GM11168 (cell line): Measurements from ENCODE around the gene UFM1.
"Not testable (repeated sequence)": the region's sequence is repeated elsewhere in the genome, so short reads cannot be mapped to it uniquely, and the experiment has no call there.

ENCODE experiments used
- in situ Hi-C: fragments of 300-500 bp; cut with MboI; formaldehyde crosslinking; loops from one replicate; pipeline ENCODE4 v1.12.0; 2022; ENCODE audit warnings: low sequenced_read_pairs; ENCODE audit not compliant: unreplicated experiment

Gene UFM1

DNA sequence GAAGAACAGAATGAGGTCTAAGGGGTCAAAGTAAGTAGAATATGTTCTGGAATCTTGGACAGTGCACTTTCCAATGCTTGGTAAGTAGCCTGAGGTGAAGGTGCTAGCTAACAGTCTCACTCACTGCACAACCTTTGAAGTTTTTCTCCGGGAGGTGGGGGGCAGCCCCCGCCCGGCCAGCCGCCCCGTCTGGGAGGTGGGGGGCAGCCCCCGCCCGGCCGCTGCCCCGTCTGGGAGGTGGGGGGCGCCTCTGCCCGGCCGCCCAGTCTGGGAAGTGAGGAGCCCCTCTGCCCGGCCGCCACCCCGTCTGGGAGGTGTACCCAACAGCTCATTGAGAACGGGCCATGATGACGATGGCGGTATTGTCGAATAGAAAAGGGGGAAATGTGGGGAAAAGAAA is 14.1 kb downstream of the UFM1 start:
- in situ Hi-C loops, result not testable (repeated sequence)

DNA sequence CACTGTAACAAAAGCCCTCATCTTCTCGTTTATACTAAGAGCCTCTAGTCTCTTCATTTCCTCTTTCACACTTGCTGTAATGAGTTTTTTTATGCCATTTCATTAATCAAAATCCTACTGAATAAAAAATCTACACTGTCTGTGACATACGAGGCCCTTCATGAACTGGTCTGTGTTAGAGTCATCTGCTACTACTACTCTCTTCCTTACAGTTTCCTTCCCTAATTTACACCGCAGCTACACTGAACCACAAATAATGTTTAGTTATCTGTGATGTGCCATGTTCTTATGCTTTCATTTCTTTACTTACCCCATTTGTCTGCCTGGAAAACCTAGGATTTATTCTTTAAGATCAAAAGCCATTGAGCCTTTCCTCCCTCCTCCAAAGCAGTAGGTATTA is 16.0 kb downstream of the UFM1 start:
- in situ Hi-C loops, result no loop called here

DNA sequence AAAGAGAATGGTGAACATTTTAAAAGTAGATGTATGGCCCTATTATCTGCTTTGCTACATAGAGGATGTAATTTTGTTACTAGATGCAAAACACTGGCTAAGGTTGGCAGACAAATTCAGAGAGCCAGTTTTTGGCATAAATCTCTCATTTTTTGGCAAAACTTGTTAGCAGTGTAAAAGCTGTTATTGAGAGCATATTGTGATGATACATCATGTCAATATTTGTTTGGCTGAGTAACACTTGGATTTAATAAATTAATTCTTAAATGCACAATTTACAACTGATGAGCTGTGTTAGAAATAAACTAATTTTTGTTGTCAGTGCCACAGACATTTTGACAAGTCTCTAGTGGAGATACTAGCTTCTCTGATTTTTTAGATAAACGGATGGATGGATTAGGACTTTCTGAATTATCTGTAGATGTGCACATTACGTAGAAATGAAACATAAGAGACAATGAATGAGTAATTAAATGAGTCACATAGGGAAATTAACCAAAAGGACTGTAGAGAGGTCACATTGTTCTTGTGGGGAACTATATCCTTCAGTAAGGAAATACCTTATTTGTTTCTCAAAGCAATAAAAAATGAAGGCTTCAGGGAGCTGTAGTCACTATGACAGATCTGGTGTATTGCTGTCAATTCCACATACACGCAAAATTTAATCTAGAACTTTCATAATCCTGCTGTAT is 17.4 kb downstream of the UFM1 start:
- in situ Hi-C loops, result no loop called here

DNA sequence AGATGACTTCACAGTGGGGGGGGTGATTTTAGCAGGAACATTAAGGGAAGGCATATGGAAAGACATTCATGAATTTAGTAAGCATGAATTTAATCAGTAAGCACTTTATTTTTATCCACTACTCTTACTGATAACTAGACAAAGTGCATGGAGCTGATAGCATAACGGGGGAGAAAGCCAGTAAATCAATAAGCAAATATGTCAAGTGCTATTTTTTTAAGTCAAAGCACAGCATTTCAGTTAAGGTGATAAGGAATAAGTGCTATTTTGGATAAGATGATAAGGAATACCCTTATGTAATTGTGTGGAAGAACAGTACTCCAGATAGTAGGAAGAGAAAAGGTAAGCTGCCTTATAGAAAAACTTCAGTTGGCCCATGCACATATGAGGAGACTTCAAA is 19.4 kb downstream of the UFM1 start:
- in situ Hi-C loops, result no loop called here

DNA sequence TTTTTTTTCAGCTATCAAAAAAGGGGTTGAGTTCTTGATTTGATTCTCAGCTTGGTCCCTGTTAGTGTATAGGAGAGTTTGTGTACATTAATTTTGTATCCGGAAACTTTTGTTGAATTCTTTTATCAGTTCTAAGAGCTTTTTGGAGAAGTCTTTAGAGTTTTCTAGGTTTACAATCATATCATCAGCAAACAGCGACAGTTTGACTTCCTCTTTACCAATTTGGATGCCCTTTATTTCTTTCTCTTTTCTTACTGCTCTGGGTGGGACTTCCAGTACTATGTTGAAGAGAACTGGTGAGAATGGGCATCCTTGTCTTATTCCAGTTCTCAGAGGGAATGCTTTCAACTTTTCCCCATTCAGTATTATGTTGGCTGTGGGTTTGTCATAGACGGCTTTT is 20.4 kb downstream of the UFM1 start:
- in situ Hi-C loops, result not testable (repeated sequence)

DNA sequence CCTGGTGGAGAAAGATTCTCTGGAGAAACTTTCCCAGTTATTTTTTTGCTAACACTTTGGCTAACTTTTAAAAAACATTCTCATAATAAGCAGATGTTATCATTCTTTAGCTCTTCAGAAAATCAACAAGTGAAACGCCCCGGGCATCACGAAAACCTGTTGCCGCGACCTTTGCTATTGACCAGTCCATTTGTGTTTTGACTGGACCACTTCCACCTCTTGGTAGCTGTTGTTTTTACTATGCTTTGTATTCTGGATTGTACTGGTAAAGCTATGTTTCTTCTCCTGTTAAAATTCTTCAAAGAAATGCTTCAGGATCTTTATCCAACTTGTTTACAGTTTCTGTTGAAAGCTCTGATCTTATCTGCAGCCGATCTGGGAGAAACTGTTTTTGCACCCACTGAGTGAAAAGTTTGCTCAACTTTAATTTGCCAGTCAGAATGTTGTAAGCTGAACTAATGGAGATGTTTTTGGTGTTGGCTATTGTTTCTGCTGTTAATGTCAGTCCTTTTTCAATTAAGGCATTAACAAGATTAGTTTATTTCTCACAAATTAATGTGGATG is 23.3 kb downstream of the UFM1 start:
- in situ Hi-C loops, result no loop called here

DNA sequence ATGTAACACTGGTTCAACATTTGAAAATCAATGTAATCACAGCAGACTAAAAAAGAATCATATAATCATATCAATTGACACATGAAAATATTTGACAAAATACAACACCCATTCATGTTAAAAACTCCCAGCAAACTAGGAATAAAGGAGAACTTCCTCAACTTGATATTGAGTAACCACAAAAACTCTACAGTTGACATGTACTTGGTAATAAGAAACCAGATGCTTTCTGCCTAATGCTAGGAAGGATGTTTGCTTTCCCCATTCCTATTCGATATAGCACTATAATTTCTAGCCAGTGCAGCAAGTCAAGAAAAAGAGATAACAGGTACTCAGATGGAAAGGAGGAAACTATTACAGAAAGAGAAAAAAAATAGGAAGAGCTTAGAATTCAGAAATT is 26.9 kb downstream of the UFM1 start:
- in situ Hi-C loops, result no loop called here

DNA sequence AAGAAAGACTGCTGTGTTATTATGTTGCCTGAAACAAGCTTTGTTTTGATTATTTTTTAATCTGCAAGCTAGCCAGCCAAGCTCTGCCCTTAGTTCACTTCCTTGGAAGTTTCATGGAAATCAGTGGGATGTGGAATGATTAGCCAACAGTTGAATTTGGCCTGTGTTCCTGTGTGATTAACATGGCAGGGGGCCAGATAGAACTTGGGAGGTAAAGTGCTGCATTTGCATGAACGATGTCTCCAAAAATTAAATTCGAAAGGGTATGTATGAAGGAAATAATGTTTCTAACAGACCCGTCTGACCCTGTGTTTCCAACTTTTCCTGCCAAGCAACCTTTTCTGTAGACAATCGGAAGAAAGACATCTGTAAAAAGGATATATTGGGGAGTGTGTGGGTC is 32.2 kb downstream of the UFM1 start:
- in situ Hi-C loops, result no loop called here

DNA sequence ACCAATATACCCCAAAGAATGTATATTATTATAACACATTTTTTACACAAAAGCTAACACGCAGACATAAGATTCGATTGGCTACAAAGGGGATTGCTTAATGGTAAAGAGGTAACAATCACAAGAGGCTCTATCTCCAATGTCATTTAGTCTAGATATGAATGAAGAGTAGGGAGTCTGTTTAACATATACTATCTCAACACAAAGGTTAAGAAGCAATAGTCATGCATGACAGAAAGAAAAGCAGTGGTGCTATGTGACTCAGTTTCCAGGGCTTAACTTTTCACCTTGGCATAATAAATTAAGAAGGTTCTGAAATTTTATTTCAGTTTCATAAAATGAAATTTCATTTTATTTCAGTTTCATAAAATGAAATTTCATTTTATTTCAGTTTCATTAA is 33.3 kb downstream of the UFM1 start:
- in situ Hi-C loops, result no loop called here

DNA sequence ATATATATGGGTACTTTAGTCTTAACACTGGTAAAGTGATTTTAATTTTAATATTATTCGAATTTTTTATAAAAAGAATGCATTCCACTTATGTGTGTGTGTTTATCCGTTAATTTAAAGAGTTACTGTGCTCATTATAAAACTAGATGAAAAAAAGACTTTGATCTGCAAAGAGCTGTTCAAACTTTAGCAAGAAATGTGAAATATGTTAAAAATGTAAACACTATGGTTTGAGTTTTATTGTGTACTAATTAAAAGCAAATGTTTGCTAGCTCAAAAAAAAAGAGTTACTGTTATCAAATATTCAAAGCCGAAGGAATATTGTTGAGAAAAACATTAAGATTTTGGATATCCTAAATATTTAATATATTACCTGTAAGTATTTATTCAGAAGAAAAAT is 34.5 kb downstream of the UFM1 start:
- in situ Hi-C loops, result no loop called here

DNA sequence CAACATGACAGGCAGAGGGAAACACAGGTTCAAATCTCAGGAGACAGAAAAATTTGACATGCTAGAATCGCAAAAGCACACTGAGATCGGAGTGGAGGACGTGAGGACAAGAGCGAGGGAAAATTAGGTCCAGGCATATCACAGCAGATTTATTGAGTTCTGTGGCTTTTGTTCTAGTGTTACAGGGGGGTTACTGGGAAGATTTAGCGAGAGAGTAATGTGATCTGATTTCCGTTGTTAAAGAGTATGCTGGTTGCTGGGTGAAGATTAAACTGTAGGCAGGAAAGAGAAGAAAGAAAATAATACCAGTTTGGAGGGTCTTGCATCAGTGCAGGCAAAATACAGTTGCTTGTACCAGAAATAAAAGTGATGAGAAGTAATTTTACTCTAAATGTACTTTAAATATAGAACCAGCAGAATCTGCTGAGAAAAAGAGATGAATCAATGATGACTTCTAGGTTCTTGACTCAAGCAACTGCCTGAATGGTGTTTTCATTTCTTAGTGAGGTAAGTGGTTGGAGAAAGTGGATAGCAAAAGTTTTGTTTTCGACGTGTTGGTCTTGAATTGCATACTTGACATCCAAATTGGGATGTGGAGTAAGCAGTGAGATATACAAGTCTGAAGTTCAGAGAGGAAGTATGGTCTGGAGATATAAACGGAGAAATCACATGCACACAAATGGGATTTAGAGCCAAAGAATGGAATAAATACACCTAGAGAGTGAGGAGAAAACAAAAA is 35.7 kb downstream of the UFM1 start:
- in situ Hi-C loops, result no loop called here

DNA sequence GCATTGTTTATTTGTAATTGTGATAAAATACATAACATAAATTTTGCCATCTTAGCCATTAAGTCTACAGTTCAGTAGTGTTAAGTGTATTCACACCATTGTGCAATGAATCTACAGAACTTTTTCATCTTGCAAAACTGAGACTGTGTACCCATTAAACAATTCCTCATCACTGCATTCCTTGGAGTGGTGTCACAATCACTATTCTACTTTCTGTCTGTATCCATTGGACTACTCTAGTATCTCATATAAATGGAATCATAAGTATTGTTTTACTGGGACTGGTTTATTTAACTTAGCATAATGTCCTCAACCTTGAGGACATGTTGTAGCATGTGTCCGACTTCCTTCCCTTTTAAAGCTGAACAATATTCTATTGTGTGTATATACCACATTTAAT is 36.8 kb downstream of the UFM1 start:
- in situ Hi-C loops, result no loop called here

DNA sequence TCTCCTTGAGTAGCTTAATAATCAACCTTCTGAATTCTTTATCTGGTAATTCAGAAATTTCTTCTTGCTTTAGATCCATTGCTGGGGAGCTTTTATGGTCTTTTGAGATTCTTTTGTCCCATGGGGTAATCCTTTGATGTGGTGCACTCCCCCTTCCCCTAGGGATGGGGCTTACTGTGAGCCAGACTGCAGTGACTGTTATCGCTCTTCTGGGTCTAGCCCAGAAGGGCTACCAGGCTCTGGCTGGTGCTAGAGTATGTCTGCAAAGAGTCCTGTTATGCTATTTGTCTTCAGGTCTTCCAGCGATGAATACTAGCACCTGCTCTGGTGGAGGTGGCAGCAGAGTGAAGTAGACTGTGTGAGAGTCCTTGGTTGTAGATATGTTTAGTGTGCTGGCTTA is 41.7 kb downstream of the UFM1 start:
- in situ Hi-C loops, result no loop called here

DNA sequence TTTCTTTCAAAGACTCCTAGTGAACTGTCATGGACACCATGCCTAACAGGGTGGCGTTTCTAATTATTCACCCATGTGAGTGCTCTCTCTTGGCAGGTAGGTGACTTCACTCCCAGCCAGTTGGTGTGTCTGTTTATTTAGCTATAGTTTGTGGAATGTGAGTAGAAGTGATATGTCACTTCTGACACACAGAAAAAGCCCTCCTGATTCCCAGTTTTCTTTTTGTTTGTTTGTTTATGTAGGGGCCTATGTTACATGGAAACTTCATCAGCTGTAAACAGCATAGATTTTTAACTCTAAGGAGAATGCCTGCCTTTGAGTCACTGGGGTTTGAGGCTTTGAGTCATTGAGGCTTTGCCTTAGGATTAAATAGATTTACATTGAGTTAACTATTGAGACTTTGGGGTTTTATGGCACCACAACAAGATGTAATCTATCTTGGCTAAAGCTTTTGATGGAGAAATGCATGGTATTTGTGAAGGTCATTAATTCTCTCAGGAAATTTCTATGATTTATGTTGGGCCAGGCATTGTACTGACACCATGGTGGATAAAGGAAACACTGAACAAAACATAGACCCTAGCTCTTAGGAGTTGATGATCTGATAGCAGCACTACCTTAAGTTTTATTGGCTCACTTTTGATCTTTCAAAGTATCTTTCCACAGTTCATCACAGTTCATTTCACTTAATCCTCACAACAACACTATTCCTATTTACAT is 45.3 kb downstream of the UFM1 start:
- in situ Hi-C loops, result no loop called here

DNA sequence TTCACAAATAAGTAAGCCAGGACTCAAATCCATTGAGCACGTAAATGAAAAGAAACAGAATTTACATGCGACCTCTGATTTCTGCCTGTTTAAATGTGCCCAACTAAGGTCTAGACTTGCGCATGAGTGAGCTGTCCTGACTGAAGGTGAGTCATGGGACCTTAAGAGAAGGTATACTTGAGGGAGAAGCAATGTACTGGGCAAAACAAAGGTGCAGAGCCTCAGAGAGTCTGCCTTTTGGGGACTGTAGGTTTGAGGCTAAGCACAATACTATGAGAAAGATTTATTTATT is 45.8 kb downstream of the UFM1 start:
- in situ Hi-C loops, result no loop called here

DNA sequence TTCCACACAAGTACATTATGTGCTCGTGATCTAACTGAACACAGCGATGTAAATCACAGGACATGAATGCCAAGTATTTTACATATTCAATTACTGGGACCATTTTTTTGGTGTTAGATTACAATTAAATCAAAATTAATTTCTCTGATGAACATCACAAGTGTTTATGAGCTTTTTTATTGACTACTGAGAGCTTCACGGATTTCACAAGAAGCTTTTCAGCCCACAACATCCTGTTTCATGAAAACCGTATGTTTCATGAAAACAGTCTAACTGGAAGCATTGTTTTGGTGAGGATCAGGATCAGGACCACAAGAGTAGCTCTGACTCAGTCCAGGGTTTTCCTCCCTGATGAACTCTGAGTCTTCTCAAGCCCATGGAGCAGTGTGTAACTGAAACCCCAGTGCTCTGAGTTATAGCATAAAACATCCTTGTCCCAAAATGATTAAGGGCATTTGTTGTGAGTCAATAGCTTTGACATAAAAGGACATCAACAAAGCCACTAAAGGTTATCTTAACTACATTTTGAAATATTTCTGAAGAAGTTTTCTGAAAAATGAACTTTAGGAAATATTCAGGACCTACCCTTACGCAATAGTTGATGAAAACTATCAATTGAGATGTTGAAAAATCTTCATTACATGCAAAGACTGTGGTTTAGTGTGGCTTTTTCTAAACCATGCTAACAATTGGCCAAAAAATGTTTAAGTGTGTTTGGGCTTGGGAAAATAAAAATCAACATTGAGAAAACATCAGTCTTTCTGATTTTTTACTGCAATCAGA is 49.3 kb downstream of the UFM1 start:
- in situ Hi-C loops, result no loop called here

DNA sequence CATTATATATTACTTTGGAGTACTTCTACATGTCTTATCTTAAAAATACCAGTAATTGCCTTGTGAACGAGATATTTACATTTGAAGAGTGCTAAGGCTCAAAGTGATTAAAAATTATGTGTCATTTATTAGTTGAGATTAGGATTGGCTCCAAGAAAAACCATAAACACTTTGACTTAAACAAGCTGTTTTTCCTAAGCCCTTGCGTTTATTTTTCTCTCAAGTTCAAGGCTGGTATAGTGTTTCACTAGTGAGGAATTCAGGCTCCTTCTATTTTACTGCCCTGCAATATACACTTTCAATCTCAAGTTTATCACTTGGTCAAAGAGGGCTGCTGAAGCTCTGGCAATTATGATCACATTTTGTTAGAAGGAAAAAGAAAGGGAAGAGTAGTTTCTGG is 49.9 kb downstream of the UFM1 start:
- in situ Hi-C loops, result no loop called here

DNA sequence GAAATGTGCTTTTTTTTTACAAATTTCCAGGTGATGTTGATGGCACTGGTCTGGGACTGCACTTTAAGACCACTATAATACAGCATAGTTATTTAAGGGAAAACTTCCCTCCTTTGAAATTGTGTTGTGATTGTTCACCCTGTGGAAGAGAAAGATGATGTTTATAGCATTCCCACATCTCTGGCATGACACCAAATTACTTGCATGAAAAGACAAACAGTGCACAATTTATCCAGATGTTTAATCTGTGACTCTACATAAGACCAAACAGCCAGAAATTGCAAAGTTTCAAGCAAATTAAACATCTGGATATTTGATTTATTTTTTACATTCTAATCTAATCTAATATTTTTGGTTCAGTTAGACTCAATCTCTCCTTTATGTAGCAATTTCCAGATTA is 51.6 kb downstream of the UFM1 start:
- in situ Hi-C loops, result no loop called here

DNA sequence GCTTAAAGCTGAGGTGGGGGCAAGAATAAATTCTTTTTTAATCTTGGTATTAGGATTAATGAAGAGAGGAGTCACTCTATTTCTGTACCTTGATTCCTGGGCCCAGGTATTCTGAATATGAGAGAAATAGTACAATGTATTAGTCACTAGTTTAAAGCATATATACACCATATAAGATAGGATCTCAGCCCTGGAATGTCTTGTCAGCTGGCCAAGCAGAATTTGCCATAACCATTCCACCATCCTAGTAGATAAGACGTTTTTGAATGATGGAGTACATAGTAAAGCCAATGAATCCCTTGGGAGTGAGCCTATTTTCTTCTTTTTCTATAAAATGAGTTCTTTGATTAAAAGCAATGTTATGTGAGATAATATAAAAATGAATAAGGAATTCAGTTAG is 55.6 kb downstream of the UFM1 start:
- in situ Hi-C loops, result no loop called here

DNA sequence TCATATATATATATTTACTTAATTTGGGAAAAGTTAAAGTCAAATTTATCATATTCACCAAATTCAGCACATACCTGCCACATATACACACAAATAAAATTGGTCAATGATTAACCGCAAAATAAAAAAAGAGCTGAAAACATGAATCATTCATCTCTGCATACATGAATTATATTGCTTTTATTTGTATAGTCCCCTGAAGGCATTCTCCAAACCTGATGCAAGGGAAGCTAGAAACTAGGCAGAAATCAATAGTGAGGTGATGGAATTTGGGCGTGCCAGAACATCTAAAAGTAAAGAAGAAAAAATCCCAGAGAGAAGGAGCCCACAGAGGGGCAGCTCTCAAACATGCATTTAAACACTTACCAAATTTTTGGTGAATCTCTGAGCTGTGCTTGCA is 60.1 kb downstream of the UFM1 start:
- in situ Hi-C loops, result no loop called here

DNA sequence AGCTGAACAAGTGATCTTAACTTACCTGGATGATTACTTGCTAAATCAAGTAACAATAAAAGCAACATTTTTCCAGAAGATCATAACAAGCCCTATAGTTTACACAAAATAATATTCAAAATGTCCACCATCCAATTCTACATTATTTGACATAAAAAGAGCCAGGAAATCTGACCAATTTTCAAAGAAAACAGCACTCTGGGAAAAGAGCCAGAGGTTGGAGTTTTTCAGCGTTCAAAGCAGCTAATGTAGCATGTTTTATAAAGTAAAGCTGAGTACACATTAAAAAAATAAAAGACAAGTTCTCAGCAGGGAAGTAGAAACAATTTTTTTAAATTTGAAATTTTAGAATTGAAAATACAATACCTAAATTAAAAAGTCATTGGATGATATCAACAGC is 62.6 kb downstream of the UFM1 start:
- in situ Hi-C loops, result no loop called here
